GM23338 (cell line): Measurements from ENCODE around the gene CEP295NL. TPM values are rescaled to one million over a fixed set of nuclear protein-coding genes. Genes with fewer than 3 reads are reported as not detected.

Experiments
- ATAC-seq: fragments of 200-7000 bp; cut with Tn5 transposase; 3 replicates; pipeline ENCODE4 v1.9.1; 2020
- DNase-seq: peaks from one replicate; pipeline ENCODE4 v3.0.0-alpha.2; 2015; ENCODE audit warnings: low spot score
- H2AFZ ChIP-seq: fragments of 200-600 bp; sonication (generic); 2 replicates; pipeline ENCODE4 v1.8.0; 2016; ENCODE audit warnings: antibody characterized with exemption, mild to moderate bottlenecking, moderate library complexity
- H3F3A ChIP-seq: fragments of 200-600 bp; sonication (generic); replicated peaks from 2 replicates; pipeline ENCODE4 v1.8.0; 2017; ENCODE audit warnings: antibody characterized with exemption, mixed run types, low read depth
- H3K27ac ChIP-seq: fragments of 200-600 bp; sonication (generic); 2 replicates; pipeline ENCODE4 v1.6.1; 2016; ENCODE audit warnings: low read depth
- H3K27me3 ChIP-seq: fragments of 200-600 bp; sonication (generic); 2 replicates; pipeline ENCODE4 v1.8.0; 2016; ENCODE audit warnings: mild to moderate bottlenecking, mixed run types, moderate library complexity; ENCODE audit not compliant: insufficient read depth
- H3K36me3 ChIP-seq: fragments of 200-600 bp; sonication (generic); 2 replicates; pipeline ENCODE4 v1.8.0; 2016; ENCODE audit warnings: mild to moderate bottlenecking; ENCODE audit not compliant: insufficient read depth
- H3K4me1 ChIP-seq: fragments of 200-600 bp; sonication (generic); 2 replicates; pipeline ENCODE4 v1.8.0; 2016; ENCODE audit warnings: mild to moderate bottlenecking, moderate library complexity; ENCODE audit not compliant: insufficient read depth
- H3K4me2 ChIP-seq: fragments of 200-600 bp; sonication (generic); 2 replicates; pipeline ENCODE4 v1.7.1; 2017; ENCODE audit warnings: mixed run types
- H3K4me3 ChIP-seq: fragments of 200-600 bp; sonication (generic); 2 replicates; pipeline ENCODE4 v1.6.1; 2016; ENCODE audit warnings: mixed run types
- H3K79me2 ChIP-seq: fragments of 200-600 bp; sonication (generic); replicated peaks from 2 replicates; pipeline ENCODE4 v1.8.0; 2017; ENCODE audit warnings: mild to moderate bottlenecking; ENCODE audit not compliant: insufficient read depth
- H3K9me2 ChIP-seq: fragments of 200-600 bp; sonication (generic); 2 replicates; pipeline ENCODE4 v1.8.0; 2017; ENCODE audit not compliant: insufficient read depth
- H4K20me1 ChIP-seq: fragments of 200-600 bp; sonication (generic); replicated peaks from 2 replicates; pipeline ENCODE4 v1.8.0; 2017; ENCODE audit warnings: mild to moderate bottlenecking; ENCODE audit not compliant: insufficient read depth
- H3K27ac Mint-ChIP-seq: 2 replicates; pipeline ENCODE4 v1.8.0; 2020; ENCODE audit warnings: inconsistent platforms, mild to moderate bottlenecking, moderate library complexity, mixed read lengths
- H3K27me3 Mint-ChIP-seq: 3 replicates; pipeline ENCODE4 v1.8.0; 2022; ENCODE audit warnings: low read depth, mild to moderate bottlenecking, moderate library complexity, mixed read lengths, inconsistent platforms; ENCODE audit not compliant: insufficient read depth, poor library complexity
- H3K36me3 Mint-ChIP-seq: 3 replicates; pipeline ENCODE4 v1.8.0; 2021; ENCODE audit warnings: low read depth, mild to moderate bottlenecking, inconsistent platforms, moderate library complexity, mixed read lengths
- H3K4me1 Mint-ChIP-seq: 3 replicates; pipeline ENCODE4 v1.8.0; 2020; ENCODE audit warnings: mild to moderate bottlenecking, inconsistent platforms, mixed read lengths
- H3K4me3 Mint-ChIP-seq: 3 replicates; pipeline ENCODE4 v1.8.0; 2021; ENCODE audit warnings: moderate library complexity, mild to moderate bottlenecking, inconsistent platforms, mixed read lengths
- H3K9me3 Mint-ChIP-seq: 3 replicates; pipeline ENCODE4 v1.8.0; 2020; ENCODE audit warnings: moderate library complexity, mild to moderate bottlenecking, inconsistent platforms, mixed read lengths
- CREB1 ChIP-seq: fragments of 250-450 bp; sonication (Bioruptor Pico); IDR thresholded peaks from 2 replicates; pipeline ENCODE4 v1.5.0; 2020; ENCODE audit warnings: low read depth, mild to moderate bottlenecking, moderate library complexity
- CTCF ChIP-seq, 2 experiments: fragments of 200-600 bp in 1 of 2; sonication (generic) in 1 of 2; conservative IDR thresholded peaks; 2 replicates each; pipeline versions ENCODE4 v1.5.1 to v1.6.1; 2016 to 2017; ENCODE audit warnings: antibody characterized with exemption in 2 of 2, low read depth in 2 of 2, mild to moderate bottlenecking in 2 of 2, moderate library complexity in 1 of 2
- ETS1 ChIP-seq: IDR thresholded peaks from 2 replicates; pipeline ENCODE4 v1.6.1; 2016; ENCODE audit warnings: antibody characterized with exemption
- EZH2 ChIP-seq: fragments of 200-600 bp; sonication (generic); IDR thresholded peaks from one replicate; pipeline ENCODE4 v1.8.0; 2017; ENCODE audit warnings: antibody characterized with exemption, mild to moderate bottlenecking, low read depth; ENCODE audit not compliant: unreplicated experiment
- EZH2phosphoT487 ChIP-seq: fragments of 200-600 bp; sonication (generic); IDR thresholded peaks from one replicate; pipeline ENCODE4 v1.8.1; 2018; ENCODE audit warnings: antibody characterized with exemption; ENCODE audit not compliant: unreplicated experiment
- JUNB ChIP-seq: IDR thresholded peaks from one replicate; pipeline ENCODE4 v1.6.1; 2016; ENCODE audit warnings: antibody characterized with exemption; ENCODE audit not compliant: unreplicated experiment
- NANOG ChIP-seq: IDR thresholded peaks from 2 replicates; pipeline ENCODE4 v1.6.1; 2016; ENCODE audit warnings: antibody characterized with exemption, borderline replicate concordance
- POLR2AphosphoS5 ChIP-seq: IDR thresholded peaks from 2 replicates; pipeline ENCODE4 v1.6.1; 2016; ENCODE audit warnings: antibody characterized with exemption, low read depth
- REST ChIP-seq: IDR thresholded peaks from one replicate; pipeline ENCODE4 v1.6.1; 2018; ENCODE audit warnings: antibody characterized with exemption; ENCODE audit not compliant: unreplicated experiment
- STAT1 ChIP-seq: IDR thresholded peaks from one replicate; pipeline ENCODE4 v1.6.1; 2016; ENCODE audit warnings: antibody characterized with exemption; ENCODE audit not compliant: unreplicated experiment
- ZNF114 ChIP-seq: fragments of 250-450 bp; sonication (Bioruptor Pico); IDR thresholded peaks from 2 replicates; pipeline ENCODE4 v1.5.0; 2020; ENCODE audit warnings: mild to moderate bottlenecking, moderate library complexity
- ZNF331 ChIP-seq: fragments of 250-450 bp; sonication (Bioruptor Pico); IDR thresholded peaks from 2 replicates; pipeline ENCODE4 v1.5.0; 2020; ENCODE audit warnings: low read depth, mild to moderate bottlenecking, moderate library complexity
- polyA plus RNA-seq: library from polyadenylated mRNA; unstranded; fragments of >200 nt; fragmentation: Nextera tagmentation; extraction: Ambion mirVana; gene quantifications from 2 replicates; pipeline ENCODE4 v1.2.1, GENCODE V29; 2016
- total RNA-seq: library from RNA; depleted of rRNA; stranded (reverse); fragments of >200 nt; shearing (Covaris generic); gene quantifications from 2 replicates; pipeline ENCODE4 v1.2.3, GENCODE V29; 2014
- TF ChIP-seq, protein P1 (sequence below): fragments of 250-450 bp; sonication (Bioruptor Pico); IDR thresholded peaks from 2 replicates; pipeline ENCODE4 v1.5.0; 2020; ENCODE audit warnings: mild to moderate bottlenecking, moderate library complexity

CEP295NL gene
- total and polyA plus RNA-seq, 2 experiments from 2014 or later = 0.69 TPM; not detected in 1

DNA sequence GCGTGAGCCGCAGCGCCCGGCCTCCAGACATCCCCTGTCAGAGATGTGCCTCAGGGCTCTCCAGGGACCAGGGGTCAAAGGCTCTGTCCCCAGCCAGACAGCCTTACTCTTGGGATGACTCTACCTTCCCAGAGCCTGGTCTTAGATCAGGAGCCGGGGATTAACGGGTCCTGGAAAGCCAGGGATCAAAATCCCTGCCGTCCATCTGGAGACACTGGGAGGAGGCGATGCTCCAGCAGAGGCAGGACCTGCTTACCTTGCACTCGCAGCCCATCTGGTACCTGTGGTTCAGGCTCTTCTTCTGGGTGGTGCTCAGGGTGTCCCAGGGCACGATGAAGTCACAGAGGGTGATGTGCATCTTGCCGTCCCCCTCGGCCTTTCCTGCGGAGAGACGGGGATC, 45.7 kb downstream of the CEP295NL start:
- no peak for ATAC-seq

More for the DNA sequence above, 45.7 kb downstream of the CEP295NL start:
- H3K4me3 Mint-ChIP-seq = no peak overlapping the region
- Histone ChIP-seq H3K4me2 (no peak overlapping the region), H3K79me2 (no peaks in the 10 kb centered on the region), H3K36me3 (no peaks in the 10 kb centered on the region), H3K27ac (no peak overlapping the region), H3K4me3 (no peak overlapping the region), H3K27me3 (no peaks in the 10 kb centered on the region), H4K20me1 (no peaks in the 10 kb centered on the region), H3K4me1 (no peaks in the 10 kb centered on the region), H3K9me2 (no peaks in the 10 kb centered on the region), H3F3A (no peaks in the 10 kb centered on the region; the same call in 1 of the 2 replicates), H2AFZ (no peak overlapping the region)
- no peaks in the 10 kb centered on the region for H3K9me3 Mint-ChIP-seq
- TF ChIP-seq POLR2AphosphoS5 (no peak), EZH2 (no peak), EZH2phosphoT487 (no peak), NANOG (no peak), JUNB (no peak), CTCF (conservative IDR thresholded peaks at IDR 0.05; ENCODE audit: low read depth in 2 of 2) (no peak), ETS1 (no peak), REST (no peak), STAT1 (no peak), CREB1 (CRISPR knock-in tag) (no peak), ZNF331 (CRISPR knock-in tag) (no peak), ZNF114 (CRISPR knock-in tag) (no peak)
- TF ChIP-seq, protein P1, sequence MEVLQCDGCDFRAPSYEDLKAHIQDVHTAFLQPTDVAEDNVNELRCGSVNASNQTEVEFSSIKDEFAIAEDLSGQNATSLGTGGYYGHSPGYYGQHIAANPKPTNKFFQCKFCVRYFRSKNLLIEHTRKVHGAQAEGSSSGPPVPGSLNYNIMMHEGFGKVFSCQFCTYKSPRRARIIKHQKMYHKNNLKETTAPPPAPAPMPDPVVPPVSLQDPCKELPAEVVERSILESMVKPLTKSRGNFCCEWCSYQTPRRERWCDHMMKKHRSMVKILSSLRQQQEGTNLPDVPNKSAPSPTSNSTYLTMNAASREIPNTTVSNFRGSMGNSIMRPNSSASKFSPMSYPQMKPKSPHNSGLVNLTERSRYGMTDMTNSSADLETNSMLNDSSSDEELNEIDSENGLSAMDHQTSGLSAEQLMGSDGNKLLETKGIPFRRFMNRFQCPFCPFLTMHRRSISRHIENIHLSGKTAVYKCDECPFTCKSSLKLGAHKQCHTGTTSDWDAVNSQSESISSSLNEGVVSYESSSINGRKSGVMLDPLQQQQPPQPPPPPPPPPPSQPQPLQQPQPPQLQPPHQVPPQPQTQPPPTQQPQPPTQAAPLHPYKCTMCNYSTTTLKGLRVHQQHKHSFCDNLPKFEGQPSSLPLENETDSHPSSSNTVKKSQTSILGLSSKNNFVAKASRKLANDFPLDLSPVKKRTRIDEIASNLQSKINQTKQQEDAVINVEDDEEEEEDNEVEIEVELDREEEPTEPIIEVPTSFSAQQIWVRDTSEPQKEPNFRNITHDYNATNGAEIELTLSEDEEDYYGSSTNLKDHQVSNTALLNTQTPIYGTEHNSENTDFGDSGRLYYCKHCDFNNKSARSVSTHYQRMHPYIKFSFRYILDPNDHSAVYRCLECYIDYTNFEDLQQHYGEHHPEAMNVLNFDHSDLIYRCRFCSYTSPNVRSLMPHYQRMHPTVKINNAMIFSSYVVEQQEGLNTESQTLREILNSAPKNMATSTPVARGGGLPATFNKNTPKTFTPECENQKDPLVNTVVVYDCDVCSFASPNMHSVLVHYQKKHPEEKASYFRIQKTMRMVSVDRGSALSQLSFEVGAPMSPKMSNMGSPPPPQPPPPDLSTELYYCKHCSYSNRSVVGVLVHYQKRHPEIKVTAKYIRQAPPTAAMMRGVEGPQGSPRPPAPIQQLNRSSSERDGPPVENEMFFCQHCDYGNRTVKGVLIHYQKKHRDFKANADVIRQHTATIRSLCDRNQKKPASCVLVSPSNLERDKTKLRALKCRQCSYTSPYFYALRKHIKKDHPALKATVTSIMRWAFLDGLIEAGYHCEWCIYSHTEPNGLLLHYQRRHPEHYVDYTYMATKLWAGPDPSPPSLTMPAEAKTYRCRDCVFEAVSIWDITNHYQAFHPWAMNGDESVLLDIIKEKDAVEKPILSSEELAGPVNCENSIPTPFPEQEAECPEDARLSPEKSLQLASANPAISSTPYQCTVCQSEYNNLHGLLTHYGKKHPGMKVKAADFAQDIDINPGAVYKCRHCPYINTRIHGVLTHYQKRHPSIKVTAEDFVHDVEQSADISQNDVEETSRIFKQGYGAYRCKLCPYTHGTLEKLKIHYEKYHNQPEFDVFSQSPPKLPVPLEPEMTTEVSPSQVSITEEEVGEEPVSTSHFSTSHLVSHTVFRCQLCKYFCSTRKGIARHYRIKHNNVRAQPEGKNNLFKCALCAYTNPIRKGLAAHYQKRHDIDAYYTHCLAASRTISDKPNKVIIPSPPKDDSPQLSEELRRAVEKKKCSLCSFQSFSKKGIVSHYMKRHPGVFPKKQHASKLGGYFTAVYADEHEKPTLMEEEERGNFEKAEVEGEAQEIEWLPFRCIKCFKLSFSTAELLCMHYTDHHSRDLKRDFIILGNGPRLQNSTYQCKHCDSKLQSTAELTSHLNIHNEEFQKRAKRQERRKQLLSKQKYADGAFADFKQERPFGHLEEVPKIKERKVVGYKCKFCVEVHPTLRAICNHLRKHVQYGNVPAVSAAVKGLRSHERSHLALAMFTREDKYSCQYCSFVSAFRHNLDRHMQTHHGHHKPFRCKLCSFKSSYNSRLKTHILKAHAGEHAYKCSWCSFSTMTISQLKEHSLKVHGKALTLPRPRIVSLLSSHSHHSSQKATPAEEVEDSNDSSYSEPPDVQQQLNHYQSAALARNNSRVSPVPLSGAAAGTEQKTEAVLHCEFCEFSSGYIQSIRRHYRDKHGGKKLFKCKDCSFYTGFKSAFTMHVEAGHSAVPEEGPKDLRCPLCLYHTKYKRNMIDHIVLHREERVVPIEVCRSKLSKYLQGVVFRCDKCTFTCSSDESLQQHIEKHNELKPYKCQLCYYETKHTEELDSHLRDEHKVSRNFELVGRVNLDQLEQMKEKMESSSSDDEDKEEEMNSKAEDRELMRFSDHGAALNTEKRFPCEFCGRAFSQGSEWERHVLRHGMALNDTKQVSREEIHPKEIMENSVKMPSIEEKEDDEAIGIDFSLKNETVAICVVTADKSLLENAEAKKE (CRISPR knock-in tag) = no peak
- H3K27me3 Mint-ChIP-seq = peaks cover 5% of the 10 kb centered on the region
- H3K36me3 Mint-ChIP-seq = no peaks in the 10 kb centered on the region; the same call in 2 of the 3 replicates
- H3K4me1 Mint-ChIP-seq = no peaks in the 10 kb centered on the region
- no peak overlapping the region for H3K27ac Mint-ChIP-seq
- DNase-seq = no peak
